ENCODE results near the gene PBXIP1.
A peak's percentile ranks its signal among the peaks of the same experiment; 100 is the strongest.

PBXIP1 gene

DNA sequence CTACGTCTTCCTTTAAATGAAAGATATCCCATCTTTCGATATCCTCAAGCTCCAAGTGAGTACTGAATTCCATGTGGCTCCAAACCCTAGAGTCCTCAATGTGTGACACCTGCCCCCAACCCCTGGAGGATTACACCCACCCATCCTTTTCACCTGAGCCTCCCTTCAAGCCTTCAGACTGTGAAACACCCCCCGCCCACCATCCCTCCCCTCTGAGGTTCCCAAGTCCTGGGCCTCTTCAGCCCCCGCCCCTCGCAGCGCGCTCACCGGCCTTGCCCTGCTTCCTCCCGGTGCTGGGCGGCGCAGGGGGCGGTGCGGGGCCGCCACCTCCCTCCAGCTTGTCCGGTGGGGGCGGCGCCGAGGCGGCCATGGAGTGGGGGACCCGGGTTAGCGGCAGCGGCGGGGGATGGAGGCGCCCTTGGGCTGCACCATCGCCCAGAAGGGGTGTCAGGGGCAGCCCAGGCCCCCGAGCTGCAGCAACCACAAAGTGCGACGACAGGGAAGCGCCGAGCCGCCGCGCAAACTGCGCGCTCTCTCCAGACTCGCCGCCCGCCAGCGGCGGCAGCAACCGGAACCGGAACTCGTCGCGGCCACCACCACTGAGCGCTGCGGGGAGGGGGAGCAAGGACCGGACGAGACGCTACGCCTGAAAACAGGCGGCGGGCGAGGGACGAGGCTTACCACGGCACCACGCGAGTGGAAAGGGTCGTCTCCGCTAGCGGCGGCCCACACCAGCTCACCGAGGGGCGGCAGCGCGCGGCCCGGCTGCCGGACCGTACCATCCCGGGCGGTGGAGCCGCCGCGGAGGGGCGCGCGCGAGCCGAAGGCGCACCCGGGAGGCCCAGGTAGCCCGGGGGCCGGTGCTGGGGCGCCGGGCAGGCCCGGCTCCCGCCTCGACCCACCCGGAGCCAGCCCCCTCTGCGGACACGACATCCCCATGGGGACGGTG lies 5.6 kb upstream of the PBXIP1 start, which contains the start of gene PYGO2:
TSS of gene PYGO2 (minus strand) at position 576 of the 949 bp plus-strand sequence. CDS start at position 370, 206 bp downstream.
- no peaks in the 10 kb centered on the region for H3K9me3 Mint-ChIP-seq
- peaks cover 36% of the 10 kb centered on the region for H3K36me3 Mint-ChIP-seq (ENCODE audit: low read depth)
- peak within 1 kb of the TSS; percentile 97 to 99 (median 99) for H3K27ac Mint-ChIP-seq
- H3K27me3 Mint-ChIP-seq (ENCODE audit: low read depth), result no peaks in the 10 kb centered on the region
- TF ChIP-seq, protein P1, sequence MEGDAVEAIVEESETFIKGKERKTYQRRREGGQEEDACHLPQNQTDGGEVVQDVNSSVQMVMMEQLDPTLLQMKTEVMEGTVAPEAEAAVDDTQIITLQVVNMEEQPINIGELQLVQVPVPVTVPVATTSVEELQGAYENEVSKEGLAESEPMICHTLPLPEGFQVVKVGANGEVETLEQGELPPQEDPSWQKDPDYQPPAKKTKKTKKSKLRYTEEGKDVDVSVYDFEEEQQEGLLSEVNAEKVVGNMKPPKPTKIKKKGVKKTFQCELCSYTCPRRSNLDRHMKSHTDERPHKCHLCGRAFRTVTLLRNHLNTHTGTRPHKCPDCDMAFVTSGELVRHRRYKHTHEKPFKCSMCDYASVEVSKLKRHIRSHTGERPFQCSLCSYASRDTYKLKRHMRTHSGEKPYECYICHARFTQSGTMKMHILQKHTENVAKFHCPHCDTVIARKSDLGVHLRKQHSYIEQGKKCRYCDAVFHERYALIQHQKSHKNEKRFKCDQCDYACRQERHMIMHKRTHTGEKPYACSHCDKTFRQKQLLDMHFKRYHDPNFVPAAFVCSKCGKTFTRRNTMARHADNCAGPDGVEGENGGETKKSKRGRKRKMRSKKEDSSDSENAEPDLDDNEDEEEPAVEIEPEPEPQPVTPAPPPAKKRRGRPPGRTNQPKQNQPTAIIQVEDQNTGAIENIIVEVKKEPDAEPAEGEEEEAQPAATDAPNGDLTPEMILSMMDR (IDR thresholded peaks at IDR 0.05; ENCODE audit: unreplicated experiment in 3 of 3), result peak; percentile 48 to 76 (median 56)
- peak within 1 kb of the TSS; percentile 91 to 97 (median 96) for H3K4me3 Mint-ChIP-seq
- H3K4me1 Mint-ChIP-seq, result peaks cover 51% of the 10 kb centered on the region

DNA sequence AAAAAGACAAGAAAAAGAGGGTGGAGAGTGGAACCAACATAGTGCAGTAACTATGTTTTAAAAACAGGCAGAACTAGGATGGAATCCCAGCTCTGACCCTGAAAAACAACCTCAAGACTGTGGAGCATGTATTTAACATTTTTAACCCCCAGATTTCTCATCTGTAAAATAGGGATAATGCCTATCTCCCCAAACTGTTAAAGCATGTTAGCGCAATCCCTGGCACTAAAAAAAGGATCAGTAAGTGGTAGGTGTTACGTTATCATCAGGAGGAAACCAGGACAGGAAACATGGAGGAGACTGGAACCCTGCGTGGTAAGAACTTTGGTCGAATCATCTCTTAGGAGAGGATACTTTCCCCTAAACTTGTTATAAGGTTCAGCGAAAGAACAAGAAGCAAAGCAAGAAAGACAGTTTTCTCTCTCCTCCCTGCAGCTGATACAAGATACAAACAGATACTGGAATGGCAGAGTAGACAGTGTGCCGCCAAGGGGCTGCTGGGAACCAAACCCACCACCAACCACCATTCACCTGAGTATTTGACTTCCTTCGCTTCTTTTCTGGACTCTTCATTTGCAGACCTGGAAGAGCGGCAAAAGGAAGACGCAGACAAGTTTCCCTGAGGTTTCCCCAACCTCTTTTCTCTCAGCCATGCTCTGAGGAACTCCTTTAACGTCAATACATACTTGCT lies 4.7 kb upstream of the PBXIP1 start:
- peak overlapping the region; percentile 97 to 99 (median 99) for H3K27ac Mint-ChIP-seq
- TF ChIP-seq, protein P1 (IDR thresholded peaks at IDR 0.05; ENCODE audit: unreplicated experiment in 3 of 3), result no peak
- no peaks in the 10 kb centered on the region for H3K9me3 Mint-ChIP-seq
- peaks cover 33% of the 10 kb centered on the region for H3K36me3 Mint-ChIP-seq (ENCODE audit: low read depth)
- peaks cover 60% of the 10 kb centered on the region for H3K4me1 Mint-ChIP-seq
- H3K4me3 Mint-ChIP-seq, result peak overlapping the region; percentile 88 to 97 (median 95)
- no peaks in the 10 kb centered on the region for H3K27me3 Mint-ChIP-seq (ENCODE audit: low read depth)

DNA sequence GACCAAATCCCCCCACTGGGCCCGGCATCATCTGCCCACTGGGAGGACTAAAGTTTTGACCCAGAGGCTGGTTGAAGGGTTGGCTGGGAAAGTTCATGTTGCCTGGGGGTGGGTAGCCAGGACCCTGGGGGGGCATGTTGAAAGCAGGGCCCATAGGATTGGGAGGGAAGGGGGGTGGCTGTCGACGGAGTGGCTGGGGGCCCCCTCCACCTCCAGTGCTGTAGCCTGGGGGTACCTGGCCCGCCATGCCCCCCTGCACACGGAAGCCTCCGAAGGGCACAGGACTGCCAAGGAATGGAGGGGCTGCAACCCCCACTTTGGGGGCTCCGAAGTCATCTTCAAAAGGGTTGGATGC lies 3.5 kb upstream of the PBXIP1 start:
- Mint-ChIP-seq H3K9me3 (no peaks in the 10 kb centered on the region), H3K36me3 (ENCODE audit: low read depth) (peaks cover 24% of the 10 kb centered on the region), H3K27ac (peak overlapping the region in 2 of 3 experiments; percentile 33 to 67), H3K4me3 (peak overlapping the region; percentile 63 to 71 (median 69)), H3K27me3 (ENCODE audit: low read depth) (no peaks in the 10 kb centered on the region), H3K4me1 (peaks cover 72% of the 10 kb centered on the region)
- TF ChIP-seq, protein P1 (IDR thresholded peaks at IDR 0.05; ENCODE audit: unreplicated experiment in 3 of 3), result no peak

DNA sequence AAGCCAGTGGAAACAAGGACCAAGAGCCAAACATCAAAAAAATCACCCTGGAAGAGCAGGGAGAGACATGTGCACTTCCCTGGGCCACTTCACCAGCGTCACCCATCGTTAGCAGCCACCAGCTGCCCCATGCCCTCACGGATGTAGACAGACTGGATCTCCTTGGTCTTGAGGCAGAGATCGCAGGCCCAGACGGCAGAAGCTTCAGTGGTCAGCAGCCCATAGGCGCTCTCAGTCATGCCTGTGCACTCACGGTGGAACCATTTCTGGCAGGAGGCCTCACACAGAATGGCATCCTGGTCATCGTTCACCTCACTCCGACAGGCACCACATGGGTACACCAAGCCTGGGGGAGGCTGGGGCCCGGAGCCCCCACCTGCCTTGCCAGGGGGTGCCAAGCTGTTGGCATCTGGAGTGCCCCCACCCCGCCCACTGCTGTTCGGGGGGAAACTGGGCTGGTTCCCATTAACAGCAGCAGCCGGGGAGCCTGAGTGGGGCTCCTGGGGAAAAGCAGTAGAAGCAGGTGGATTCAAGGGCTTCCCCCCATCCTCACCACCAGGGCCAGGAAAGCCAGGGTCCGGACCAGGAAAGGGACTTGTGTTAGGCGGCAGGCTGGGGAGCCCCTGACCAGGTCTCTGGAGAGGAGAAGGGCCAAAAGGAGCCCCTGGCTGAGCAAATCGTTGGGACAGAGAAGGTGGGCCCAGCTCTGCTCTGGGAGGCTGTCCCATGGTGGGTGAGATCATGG lies 3.0 kb upstream of the PBXIP1 start:
- Mint-ChIP-seq H3K9me3 (no peaks in the 10 kb centered on the region), H3K27me3 (ENCODE audit: low read depth) (no peaks in the 10 kb centered on the region), H3K27ac (peak overlapping the region; percentile 32 to 95 (median 72)), H3K4me3 (peak overlapping the region; percentile 55 to 91 (median 90)), H3K4me1 (peaks cover 75% of the 10 kb centered on the region), H3K36me3 (ENCODE audit: low read depth) (peaks cover 21% of the 10 kb centered on the region)
- TF ChIP-seq, protein P1 (IDR thresholded peaks at IDR 0.05; ENCODE audit: unreplicated experiment in 3 of 3), result no peak

DNA sequence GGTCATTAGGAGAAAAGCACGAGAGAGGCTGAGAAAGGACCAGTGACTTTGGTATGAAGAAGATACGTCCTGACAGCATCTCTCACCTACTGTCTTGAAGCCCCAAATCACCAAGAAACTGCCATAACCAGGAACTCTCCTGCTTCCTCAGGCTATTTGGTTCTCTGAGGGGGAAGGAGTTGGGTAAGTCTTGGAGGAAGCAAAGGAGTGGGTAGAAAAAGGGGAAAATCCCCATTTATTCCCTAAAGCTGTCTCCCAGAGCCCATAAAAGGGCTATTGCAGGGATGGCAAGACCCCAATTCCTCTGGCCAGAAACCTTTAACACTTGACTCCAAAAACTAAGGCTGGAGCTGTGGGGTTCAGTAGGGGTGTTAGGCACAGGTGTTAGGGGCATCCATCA lies 2.1 kb upstream of the PBXIP1 start:
- no peaks in the 10 kb centered on the region for H3K27me3 Mint-ChIP-seq (ENCODE audit: low read depth)
- H3K4me1 Mint-ChIP-seq, result peaks cover 73% of the 10 kb centered on the region
- TF ChIP-seq, protein P1 (IDR thresholded peaks at IDR 0.05; ENCODE audit: unreplicated experiment in 3 of 3), result no peak
- peak overlapping the region; percentile 55 to 91 (median 90) for H3K4me3 Mint-ChIP-seq
- no peaks in the 10 kb centered on the region for H3K9me3 Mint-ChIP-seq
- peaks cover 13% of the 10 kb centered on the region for H3K36me3 Mint-ChIP-seq (ENCODE audit: low read depth)
- peak overlapping the region; percentile 95 to 98 (median 98) for H3K27ac Mint-ChIP-seq
